ENCODE data around the gene DVL1. TPM values are rescaled to one million over a fixed set of nuclear protein-coding genes. Genes with fewer than 3 reads are reported as not detected.

DVL1 gene
- total RNA-seq, 1 experiment from 2014 or later: 91.4 TPM

DNA sequence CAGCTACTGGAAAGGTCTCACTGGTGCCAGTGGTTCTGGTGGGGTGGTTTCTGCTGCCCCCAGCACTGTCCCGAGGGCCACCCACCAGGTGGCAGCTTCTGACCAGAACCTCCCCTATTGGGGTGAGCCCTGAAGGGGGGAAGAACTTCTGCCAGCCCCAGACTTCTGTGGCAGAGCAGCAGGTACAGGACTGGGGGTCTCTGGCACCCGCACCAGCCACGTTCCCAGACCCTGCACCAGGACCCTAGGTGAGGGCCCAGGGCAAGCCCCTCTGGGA is 39.2 kb downstream of the DVL1 start:
- TF ChIP-seq CREM (CRISPR knock-in tag; IDR thresholded peaks at IDR 0.05) (no peak), SP1 (CRISPR knock-in tag; conservative IDR thresholded peaks at IDR 0.05) (no peak), ZNF532 (CRISPR knock-in tag; IDR thresholded peaks at IDR 0.05; ENCODE audit: borderline replicate concordance) (no peak), ATF2 (CRISPR knock-in tag; IDR thresholded peaks at IDR 0.05; ENCODE audit: borderline replicate concordance, low read depth) (no peak), FOXP1 (CRISPR knock-in tag; IDR thresholded peaks at IDR 0.05; ENCODE audit: borderline replicate concordance) (no peak), TCF7 (CRISPR knock-in tag; IDR thresholded peaks at IDR 0.05; ENCODE audit: low read depth) (no peak), SOX15 (CRISPR knock-in tag; IDR thresholded peaks at IDR 0.05) (no peak), NFATC4 (CRISPR knock-in tag; IDR thresholded peaks at IDR 0.05) (no peak)
- TF ChIP-seq, protein P1, sequence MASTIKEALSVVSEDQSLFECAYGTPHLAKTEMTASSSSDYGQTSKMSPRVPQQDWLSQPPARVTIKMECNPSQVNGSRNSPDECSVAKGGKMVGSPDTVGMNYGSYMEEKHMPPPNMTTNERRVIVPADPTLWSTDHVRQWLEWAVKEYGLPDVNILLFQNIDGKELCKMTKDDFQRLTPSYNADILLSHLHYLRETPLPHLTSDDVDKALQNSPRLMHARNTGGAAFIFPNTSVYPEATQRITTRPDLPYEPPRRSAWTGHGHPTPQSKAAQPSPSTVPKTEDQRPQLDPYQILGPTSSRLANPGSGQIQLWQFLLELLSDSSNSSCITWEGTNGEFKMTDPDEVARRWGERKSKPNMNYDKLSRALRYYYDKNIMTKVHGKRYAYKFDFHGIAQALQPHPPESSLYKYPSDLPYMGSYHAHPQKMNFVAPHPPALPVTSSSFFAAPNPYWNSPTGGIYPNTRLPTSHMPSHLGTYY (CRISPR knock-in tag; IDR thresholded peaks at IDR 0.05): no peak
- no peak for DNase-seq (ENCODE audit: low spot score)
- Mint-ChIP-seq H3K27ac (no peak overlapping the region), H3K9me3 (no peaks in the 10 kb centered on the region), H3K27me3 (ENCODE audit: low read depth) (peaks cover 6% of the 10 kb centered on the region; the same call in 1 of the 2 replicates), H3K4me3 (peak overlapping the region; percentile 70; the same call in 1 of the 2 replicates), H3K4me1 (peaks cover 20% of the 10 kb centered on the region), H3K36me3 (peaks cover 13% of the 10 kb centered on the region)
- no peak for ATAC-seq
- POLR2A ChIA-PET: interaction anchor here (1.1 to 1.2 kb wide), 2 partner anchors 65 to 296 kb away, joined by 3 read pairs; partner anchors contain the start of gene AURKAIP1
- CTCF ChIA-PET: interaction anchor here (1.8 to 3.2 kb wide), 2 partner anchors 10 to 19 kb away, joined by 6 to 17 read pairs; no protein-coding TSS in a partner anchor

DNA sequence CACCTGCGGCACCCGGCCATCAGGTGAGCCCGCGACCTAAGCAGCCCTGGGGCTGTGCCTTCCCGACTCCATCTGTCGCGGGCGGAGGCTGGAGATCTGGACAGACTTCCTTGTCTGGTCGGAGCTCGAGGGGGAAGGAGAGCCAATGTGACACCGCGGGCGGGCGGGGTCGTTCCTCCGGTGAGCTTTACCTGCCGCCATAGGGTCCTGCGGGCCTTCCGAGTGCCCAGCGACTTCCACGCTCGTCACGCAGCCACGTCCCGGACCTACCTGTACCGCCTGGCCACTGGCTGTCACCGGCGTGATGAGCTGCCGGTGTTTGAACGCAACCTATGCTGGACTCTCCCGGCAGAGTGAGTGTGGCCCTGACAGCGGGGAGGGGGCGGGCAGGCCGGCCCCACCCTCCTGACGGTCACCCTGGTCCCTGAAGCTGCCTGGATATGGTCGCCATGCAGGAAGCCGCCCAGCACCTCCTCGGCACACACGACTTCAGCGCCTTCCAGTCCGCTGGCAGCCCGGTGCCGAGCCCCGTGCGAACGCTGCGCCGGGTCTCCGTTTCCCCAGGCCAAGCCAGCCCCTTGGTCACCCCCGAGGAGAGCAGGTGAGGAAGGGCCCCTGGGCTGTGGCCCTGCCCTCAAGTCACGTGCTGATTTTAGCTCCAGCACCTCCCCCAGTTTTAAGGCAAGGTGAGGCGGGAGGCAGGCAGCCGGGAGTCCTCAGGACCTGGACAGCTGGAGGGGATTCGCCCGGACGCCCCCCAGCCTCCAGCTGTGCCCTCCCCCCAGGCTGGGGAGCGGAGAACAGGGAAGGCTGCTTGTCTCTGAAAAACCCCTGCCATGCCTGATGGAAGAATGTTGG is 39.7 kb downstream of the DVL1 start:
- ChIA-PET POLR2A (interaction anchor here (0.6 to 1.2 kb wide), 3 partner anchors 66 to 295 kb away, joined by 3 read pairs; partner anchors contain the start of gene AURKAIP1), CTCF (interaction anchor here (1.8 to 3.2 kb wide), 2 partner anchors 9 to 18 kb away, joined by 6 to 17 read pairs; no protein-coding TSS in a partner anchor)
- Mint-ChIP-seq H3K27me3 (ENCODE audit: low read depth) (peaks cover 6% of the 10 kb centered on the region; the same call in 1 of the 2 replicates), H3K27ac (no peak overlapping the region), H3K4me1 (peaks cover 20% of the 10 kb centered on the region), H3K36me3 (peaks cover 13% of the 10 kb centered on the region), H3K9me3 (no peaks in the 10 kb centered on the region), H3K4me3 (peak overlapping the region; percentile 70)
- ATAC-seq (peak; percentile 2), DNase-seq (ENCODE audit: low spot score) (no peak)
- TF ChIP-seq USF2 (CRISPR knock-in tag; IDR thresholded peaks at IDR 0.05) (peak; percentile 92), ZNF423 (CRISPR knock-in tag; IDR thresholded peaks at IDR 0.05) (no peak), OVOL2 (CRISPR knock-in tag; IDR thresholded peaks at IDR 0.05; ENCODE audit: borderline replicate concordance) (no peak), ZBTB21 (CRISPR knock-in tag; IDR thresholded peaks at IDR 0.05; ENCODE audit: borderline replicate concordance) (no peak), ZNF671 (CRISPR knock-in tag; IDR thresholded peaks at IDR 0.05) (no peak), FOXP1 (CRISPR knock-in tag; IDR thresholded peaks at IDR 0.05; ENCODE audit: borderline replicate concordance) (no peak), IRF2 (CRISPR knock-in tag; IDR thresholded peaks at IDR 0.05; ENCODE audit: borderline replicate concordance, low read depth) (no peak), ZNF396 (CRISPR knock-in tag; IDR thresholded peaks at IDR 0.05; ENCODE audit: borderline replicate concordance) (no peak), MYBL2 (CRISPR knock-in tag; IDR thresholded peaks at IDR 0.05) (peak; percentile 13; the same call in 1 of the 2 replicates), ZNF416 (CRISPR knock-in tag; IDR thresholded peaks at IDR 0.05) (no peak), SOX15 (CRISPR knock-in tag; IDR thresholded peaks at IDR 0.05) (no peak), USF1 (CRISPR knock-in tag; IDR thresholded peaks at IDR 0.05) (peak; percentile 94), NFATC4 (CRISPR knock-in tag; IDR thresholded peaks at IDR 0.05) (no peak)
- TF ChIP-seq, protein P2, sequence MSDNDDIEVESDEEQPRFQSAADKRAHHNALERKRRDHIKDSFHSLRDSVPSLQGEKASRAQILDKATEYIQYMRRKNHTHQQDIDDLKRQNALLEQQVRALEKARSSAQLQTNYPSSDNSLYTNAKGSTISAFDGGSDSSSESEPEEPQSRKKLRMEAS (CRISPR knock-in tag; IDR thresholded peaks at IDR 0.05): peak; percentile 59
- TF ChIP-seq, protein P3, sequence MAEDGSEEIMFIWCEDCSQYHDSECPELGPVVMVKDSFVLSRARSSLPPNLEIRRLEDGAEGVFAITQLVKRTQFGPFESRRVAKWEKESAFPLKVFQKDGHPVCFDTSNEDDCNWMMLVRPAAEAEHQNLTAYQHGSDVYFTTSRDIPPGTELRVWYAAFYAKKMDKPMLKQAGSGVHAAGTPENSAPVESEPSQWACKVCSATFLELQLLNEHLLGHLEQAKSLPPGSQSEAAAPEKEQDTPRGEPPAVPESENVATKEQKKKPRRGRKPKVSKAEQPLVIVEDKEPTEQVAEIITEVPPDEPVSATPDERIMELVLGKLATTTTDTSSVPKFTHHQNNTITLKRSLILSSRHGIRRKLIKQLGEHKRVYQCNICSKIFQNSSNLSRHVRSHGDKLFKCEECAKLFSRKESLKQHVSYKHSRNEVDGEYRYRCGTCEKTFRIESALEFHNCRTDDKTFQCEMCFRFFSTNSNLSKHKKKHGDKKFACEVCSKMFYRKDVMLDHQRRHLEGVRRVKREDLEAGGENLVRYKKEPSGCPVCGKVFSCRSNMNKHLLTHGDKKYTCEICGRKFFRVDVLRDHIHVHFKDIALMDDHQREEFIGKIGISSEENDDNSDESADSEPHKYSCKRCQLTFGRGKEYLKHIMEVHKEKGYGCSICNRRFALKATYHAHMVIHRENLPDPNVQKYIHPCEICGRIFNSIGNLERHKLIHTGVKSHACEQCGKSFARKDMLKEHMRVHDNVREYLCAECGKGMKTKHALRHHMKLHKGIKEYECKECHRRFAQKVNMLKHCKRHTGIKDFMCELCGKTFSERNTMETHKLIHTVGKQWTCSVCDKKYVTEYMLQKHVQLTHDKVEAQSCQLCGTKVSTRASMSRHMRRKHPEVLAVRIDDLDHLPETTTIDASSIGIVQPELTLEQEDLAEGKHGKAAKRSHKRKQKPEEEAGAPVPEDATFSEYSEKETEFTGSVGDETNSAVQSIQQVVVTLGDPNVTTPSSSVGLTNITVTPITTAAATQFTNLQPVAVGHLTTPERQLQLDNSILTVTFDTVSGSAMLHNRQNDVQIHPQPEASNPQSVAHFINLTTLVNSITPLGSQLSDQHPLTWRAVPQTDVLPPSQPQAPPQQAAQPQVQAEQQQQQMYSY (CRISPR knock-in tag; IDR thresholded peaks at IDR 0.05): no peak; the same call in 1 of the 2 replicates

All from WTC11 (cell line).